ENCODE measurements around the gene SLC18A2. TPM values are rescaled to one million over a fixed set of nuclear protein-coding genes. Genes with fewer than 3 reads are reported as not detected.
A peak's percentile ranks its signal among the peaks of the same experiment; 100 is the strongest.
"Not testable (repeated sequence)": the region's sequence is repeated elsewhere in the genome, so short reads cannot be mapped to it uniquely, and the experiment has no call there.

SLC18A2 gene
- total and polyA plus RNA-seq, 2 donors (not counting 3 experiments of a cell fraction or from before 2014, with no cell fraction given), result not detected

DNA sequence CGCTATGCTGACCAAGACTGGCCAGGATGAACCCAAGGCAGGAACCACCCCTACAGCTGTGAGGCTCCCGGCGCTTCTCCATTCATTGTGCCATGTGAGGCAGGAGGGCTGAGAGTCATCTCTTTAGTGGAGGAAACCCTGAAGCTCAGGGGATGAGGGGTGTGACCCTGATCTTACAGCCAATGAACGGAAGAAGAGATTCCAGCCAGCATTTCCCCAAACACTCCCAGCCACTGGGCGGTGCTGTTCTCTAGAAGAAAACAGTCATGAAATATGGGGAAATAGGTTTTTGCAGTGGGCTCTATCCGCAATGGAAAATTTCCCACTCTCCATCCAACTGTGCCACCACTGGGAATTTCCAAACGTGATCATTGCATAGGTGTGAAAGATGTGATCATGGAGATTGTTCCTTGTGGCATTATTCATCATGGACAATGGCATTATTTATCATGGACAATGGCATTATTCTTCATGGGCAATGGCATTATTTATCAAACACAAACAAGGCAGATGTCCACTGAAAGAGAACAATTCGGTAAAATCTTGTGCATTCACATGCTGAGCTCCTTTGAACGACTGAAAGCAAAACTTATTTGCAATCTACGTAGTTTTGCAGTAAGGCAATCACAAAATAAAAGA, 14.0 kb upstream of the SLC18A2 start:
- no peak overlapping the region for H3K27ac ChIP-seq (ENCODE audit: insufficient read depth, low read depth, low read length)
- CTCF ChIA-PET, result interaction anchor here (0.7 to 4.9 kb wide), 7 partner anchors 10 to 1233 kb away, joined by 3 to 38 read pairs (median 4); no protein-coding TSS in a partner anchor
- POLR2A ChIA-PET, result no interaction called here
- TF ChIP-seq, protein P1, sequence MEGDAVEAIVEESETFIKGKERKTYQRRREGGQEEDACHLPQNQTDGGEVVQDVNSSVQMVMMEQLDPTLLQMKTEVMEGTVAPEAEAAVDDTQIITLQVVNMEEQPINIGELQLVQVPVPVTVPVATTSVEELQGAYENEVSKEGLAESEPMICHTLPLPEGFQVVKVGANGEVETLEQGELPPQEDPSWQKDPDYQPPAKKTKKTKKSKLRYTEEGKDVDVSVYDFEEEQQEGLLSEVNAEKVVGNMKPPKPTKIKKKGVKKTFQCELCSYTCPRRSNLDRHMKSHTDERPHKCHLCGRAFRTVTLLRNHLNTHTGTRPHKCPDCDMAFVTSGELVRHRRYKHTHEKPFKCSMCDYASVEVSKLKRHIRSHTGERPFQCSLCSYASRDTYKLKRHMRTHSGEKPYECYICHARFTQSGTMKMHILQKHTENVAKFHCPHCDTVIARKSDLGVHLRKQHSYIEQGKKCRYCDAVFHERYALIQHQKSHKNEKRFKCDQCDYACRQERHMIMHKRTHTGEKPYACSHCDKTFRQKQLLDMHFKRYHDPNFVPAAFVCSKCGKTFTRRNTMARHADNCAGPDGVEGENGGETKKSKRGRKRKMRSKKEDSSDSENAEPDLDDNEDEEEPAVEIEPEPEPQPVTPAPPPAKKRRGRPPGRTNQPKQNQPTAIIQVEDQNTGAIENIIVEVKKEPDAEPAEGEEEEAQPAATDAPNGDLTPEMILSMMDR (IDR thresholded peaks at IDR 0.05; ENCODE audit: extremely low read depth in 1 of 2, insufficient read depth in 1 of 2, low read depth in 1 of 2, low read length in 2 of 2), result peak; percentile 34 to 41
- TF ChIP-seq POLR2A (IDR thresholded peaks at IDR 0.05; ENCODE audit: low read depth, low read length), result no peak
- H4K20me1 ChIP-seq (replicated peaks; ENCODE audit: control insufficient read depth, extremely low read depth, insufficient read depth, low read length), result no peaks in the 10 kb centered on the region
- dilution Hi-C loops (cut with MboI; ENCODE audit: extremely low pct_ligation_motif_present, low sequenced_read_pairs), result no loop called here
- H3K9ac ChIP-seq (replicated peaks; ENCODE audit: extremely low read depth, insufficient read depth, low read length), result no peak overlapping the region
- H3K4me3 ChIP-seq (replicated peaks in 1 of 3; ENCODE audit: insufficient read depth in 1 of 3, low read depth in 1 of 3, low read length in 3 of 3), result no peak overlapping the region
- H3K9me1 ChIP-seq (replicated peaks; ENCODE audit: control insufficient read depth, extremely low read depth, insufficient read depth, low read length), result no peaks in the 10 kb centered on the region
- no peak overlapping the region for H3K4me2 ChIP-seq (ENCODE audit: insufficient read depth, low read length)
- no peaks in the 10 kb centered on the region for H3K27me3 ChIP-seq (ENCODE audit: control insufficient read depth in 2 of 2, insufficient read depth in 2 of 2, low read length in 2 of 2)
- BruUV-seq (replicated peaks), result no TSS peak
- no peaks in the 10 kb centered on the region for H3K79me2 ChIP-seq (ENCODE audit: control insufficient read depth, insufficient read depth, low read length)
- intact Hi-C loops (cut with micrococcal nuclease), result no loop called here
- H3K36me3 ChIP-seq (ENCODE audit: control insufficient read depth in 2 of 2, extremely low read depth in 1 of 2, insufficient read depth in 2 of 2, low read length in 2 of 2), result no peaks in the 10 kb centered on the region
- peak; percentile 54 for FAIRE-seq
- no peaks in the 10 kb centered on the region for H3K4me1 ChIP-seq (ENCODE audit: control insufficient read depth, extremely low read depth, insufficient read depth, low read length)
- peak; percentile 18 for DNase-seq (ENCODE audit: low read depth, low spot score)
- H2AFZ ChIP-seq (ENCODE audit: low read depth, low read length), result no peak overlapping the region
- H3K9me3 ChIP-seq (replicated peaks; ENCODE audit: control insufficient read depth, insufficient read depth, low read length), result no peaks in the 10 kb centered on the region

DNA sequence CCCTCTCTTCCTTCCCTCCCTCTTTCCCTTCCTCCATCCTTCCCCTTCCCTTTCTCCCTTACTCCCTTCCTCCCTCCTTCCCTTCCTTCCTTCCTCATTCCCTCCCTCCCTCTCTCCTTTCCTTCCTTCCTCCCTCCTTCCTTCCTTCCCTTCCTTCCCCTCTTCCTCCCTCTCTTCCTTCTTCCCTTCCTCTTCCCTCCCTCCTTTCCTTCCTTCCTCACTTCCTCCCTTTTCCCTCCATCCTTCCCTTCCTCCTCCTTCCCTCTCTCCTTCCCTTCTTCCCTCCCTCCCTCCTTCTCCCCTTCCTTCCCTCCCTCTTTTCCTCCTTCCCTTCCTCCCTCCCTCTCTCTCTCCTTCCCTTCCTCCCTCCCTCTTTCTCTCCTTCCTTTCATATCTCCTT, 12.7 kb upstream of the SLC18A2 start:
- Histone ChIP-seq H3K27ac (ENCODE audit: insufficient read depth, low read depth, low read length) (no peak overlapping the region), H3K4me1 (ENCODE audit: control insufficient read depth, extremely low read depth, insufficient read depth, low read length) (no peaks in the 10 kb centered on the region), H3K4me2 (ENCODE audit: insufficient read depth, low read length) (no peak overlapping the region), H3K9me1 (replicated peaks; ENCODE audit: control insufficient read depth, extremely low read depth, insufficient read depth, low read length) (no peaks in the 10 kb centered on the region), H4K20me1 (replicated peaks; ENCODE audit: control insufficient read depth, extremely low read depth, insufficient read depth, low read length) (no peaks in the 10 kb centered on the region), H3K9me3 (replicated peaks; ENCODE audit: control insufficient read depth, insufficient read depth, low read length) (no peaks in the 10 kb centered on the region), H3K36me3 (ENCODE audit: control insufficient read depth in 2 of 2, extremely low read depth in 1 of 2, insufficient read depth in 2 of 2, low read length in 2 of 2) (no peaks in the 10 kb centered on the region), H2AFZ (ENCODE audit: low read depth, low read length) (no peak overlapping the region), H3K9ac (replicated peaks; ENCODE audit: extremely low read depth, insufficient read depth, low read length) (no peak overlapping the region), H3K4me3 (replicated peaks in 1 of 3; ENCODE audit: insufficient read depth in 1 of 3, low read depth in 1 of 3, low read length in 3 of 3) (no peak overlapping the region), H3K27me3 (ENCODE audit: control insufficient read depth in 2 of 2, insufficient read depth in 2 of 2, low read length in 2 of 2) (no peaks in the 10 kb centered on the region), H3K79me2 (ENCODE audit: control insufficient read depth, insufficient read depth, low read length) (no peaks in the 10 kb centered on the region)
- intact Hi-C loops (cut with micrococcal nuclease) (no loop called here), dilution Hi-C loops (cut with MboI; ENCODE audit: extremely low pct_ligation_motif_present, low sequenced_read_pairs) (no loop called here)
- FAIRE-seq (no peak), DNase-seq (ENCODE audit: low read depth, low spot score) (no peak)
- BruUV-seq (replicated peaks), result no TSS peak
- ChIA-PET CTCF (interaction anchor here (1.2 to 4.9 kb wide), 2 partner anchors 11 to 92 kb away, joined by 6 to 38 read pairs; no protein-coding TSS in a partner anchor), POLR2A (no interaction called here)
- TF ChIP-seq, protein P2, sequence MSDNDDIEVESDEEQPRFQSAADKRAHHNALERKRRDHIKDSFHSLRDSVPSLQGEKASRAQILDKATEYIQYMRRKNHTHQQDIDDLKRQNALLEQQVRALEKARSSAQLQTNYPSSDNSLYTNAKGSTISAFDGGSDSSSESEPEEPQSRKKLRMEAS (IDR thresholded peaks at IDR 0.05; ENCODE audit: insufficient read depth, insufficient read length), result no peak
- TF ChIP-seq JUN (IDR thresholded peaks at IDR 0.05; ENCODE audit: borderline replicate concordance, insufficient read depth, insufficient read length, low read depth), result no peak

DNA sequence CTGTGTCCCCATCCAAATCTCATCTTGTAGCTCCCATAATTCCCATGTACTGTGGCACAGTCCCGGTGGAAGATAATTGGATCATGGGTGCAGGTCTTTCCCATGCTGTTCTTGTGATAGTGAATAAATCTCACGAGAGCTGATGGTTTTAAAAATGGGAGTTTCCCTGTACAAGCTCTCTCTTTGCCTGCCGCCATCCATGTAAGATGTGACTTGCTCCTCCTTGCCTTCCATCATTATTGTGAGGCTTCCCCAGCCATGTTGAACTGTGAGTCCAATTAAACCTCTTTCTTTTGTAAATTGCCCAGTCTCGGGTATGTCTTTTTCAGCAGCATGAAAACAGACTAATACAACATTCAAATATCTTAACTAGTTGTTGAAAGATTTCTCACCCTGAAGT, 10.8 kb upstream of the SLC18A2 start:
- H3K36me3 ChIP-seq (ENCODE audit: control insufficient read depth in 2 of 2, extremely low read depth in 1 of 2, insufficient read depth in 2 of 2, low read length in 2 of 2); H3K9ac ChIP-seq (replicated peaks; ENCODE audit: extremely low read depth, insufficient read depth, low read length); intact Hi-C loops (cut with micrococcal nuclease); DNase-seq (ENCODE audit: low read depth, low spot score); BruUV-seq (replicated peaks); H3K4me2 ChIP-seq (ENCODE audit: insufficient read depth, low read length); POLR2A ChIA-PET; FAIRE-seq; H2AFZ ChIP-seq (ENCODE audit: low read depth, low read length); H3K9me1 ChIP-seq (replicated peaks; ENCODE audit: control insufficient read depth, extremely low read depth, insufficient read depth, low read length); H3K79me2 ChIP-seq (ENCODE audit: control insufficient read depth, insufficient read depth, low read length); H4K20me1 ChIP-seq (replicated peaks; ENCODE audit: control insufficient read depth, extremely low read depth, insufficient read depth, low read length); H3K9me3 ChIP-seq (replicated peaks; ENCODE audit: control insufficient read depth, insufficient read depth, low read length); H3K27me3 ChIP-seq (ENCODE audit: control insufficient read depth in 2 of 2, insufficient read depth in 2 of 2, low read length in 2 of 2); H3K4me1 ChIP-seq (ENCODE audit: control insufficient read depth, extremely low read depth, insufficient read depth, low read length); dilution Hi-C loops (cut with MboI; ENCODE audit: extremely low pct_ligation_motif_present, low sequenced_read_pairs); H3K4me3 ChIP-seq (replicated peaks in 1 of 3; ENCODE audit: insufficient read depth in 1 of 3, low read depth in 1 of 3, low read length in 3 of 3); H3K27ac ChIP-seq (ENCODE audit: insufficient read depth, low read depth, low read length): not testable (repeated sequence)
- CTCF ChIA-PET, result interaction anchor here (0.7 to 2.0 kb wide), 2 partner anchors 14 to 90 kb away, joined by 3 to 7 read pairs; no protein-coding TSS in a partner anchor

All from endothelial cell of umbilical vein (primary cell).